Upper lobe of right lung (tissue), 1 donor: ENCODE results near the gene ETV6. TPM values are rescaled to one million over a fixed set of nuclear protein-coding genes. Genes with fewer than 3 reads are reported as not detected.
A peak's percentile ranks its signal among the peaks of the same experiment; 100 is the strongest.

ENCODE experiments used
- ATAC-seq: fragments of 200-7000 bp; cut with Tn5 transposase; one replicate; pipeline ENCODE4 v1.9.1; 2020; ENCODE audit warnings: mild to moderate bottlenecking, moderate library complexity
- DNase-seq: peaks from one replicate; pipeline ENCODE4 v3.0.0-alpha.2; 2020
- H3K27ac ChIP-seq: fragments of 200-600 bp; one replicate; pipeline ENCODE4 v1.8.0; 2022
- H3K27me3 ChIP-seq: fragments of 200-600 bp; one replicate; pipeline ENCODE4 v1.8.0; 2022; ENCODE audit warnings: mild to moderate bottlenecking
- H3K36me3 ChIP-seq: fragments of 200-600 bp; one replicate; pipeline ENCODE4 v1.8.0; 2022
- H3K4me1 ChIP-seq: fragments of 200-600 bp; one replicate; pipeline ENCODE4 v1.8.0; 2022
- H3K4me3 ChIP-seq: fragments of 200-600 bp; one replicate; pipeline ENCODE4 v1.8.0; 2022; ENCODE audit warnings: mild to moderate bottlenecking
- H3K9me3 ChIP-seq: fragments of 200-600 bp; one replicate; pipeline ENCODE4 v1.8.0; 2022
- intact Hi-C: fragments of 100-400 bp; cut with DNase I; formaldehyde crosslinking; loops from one replicate; pipeline ENCODE4 v1.11.0; 2022
- total RNA-seq: library from RNA; stranded (reverse); fragmentation: NEBNext Ultra II Directional; extraction: Animal tissue kit (Norgen Biotek cat#: 25700); gene quantifications from one replicate; pipeline ENCODE4 v1.2.1, GENCODE V29; 2021
- TF ChIP-seq, protein P1 (sequence below): fragments of 200-600 bp; IDR thresholded peaks from one replicate; pipeline ENCODE4 v1.8.0; 2022; ENCODE audit warnings: antibody characterized with exemption
- donor health status: DM: no; HTN: yes; CAD: no; lungs with severe emphysema.

Gene ETV6
- total RNA-seq, 1 donor from 2014 or later = 45.0 TPM

DNA sequence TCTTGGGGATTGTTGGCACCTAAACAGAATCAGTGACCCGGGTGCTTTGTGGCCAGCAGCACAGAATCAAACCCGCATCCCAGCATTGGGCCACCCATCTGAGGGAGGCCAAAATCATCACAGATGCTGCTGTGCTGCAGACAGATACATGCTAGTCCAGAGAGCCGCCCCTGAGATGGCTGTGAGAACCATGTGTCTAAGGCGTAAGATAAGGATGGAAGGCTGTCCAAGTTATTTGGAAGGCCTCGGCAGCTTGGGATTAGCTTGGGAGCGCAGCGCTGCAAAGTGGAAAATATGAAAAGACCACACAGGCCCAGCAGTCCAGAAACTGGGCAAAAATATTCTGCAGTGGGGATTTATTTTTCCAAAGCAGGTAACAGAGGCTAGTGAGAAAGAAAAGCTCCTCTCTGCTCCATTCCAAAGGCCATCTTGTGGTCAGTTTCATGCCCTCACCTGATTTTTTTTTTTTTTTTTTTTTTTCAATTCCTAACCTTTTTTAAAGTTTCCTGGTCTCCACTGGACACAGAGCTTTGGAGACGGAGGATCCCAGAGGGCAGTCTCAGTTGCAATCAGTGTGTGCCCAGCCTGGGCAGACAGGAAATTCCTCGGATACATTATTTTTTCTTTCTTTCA lies 242.4 kb downstream of the ETV6 start:
- DNase-seq = no peak
- H3K9me3 ChIP-seq = no peaks in the 10 kb centered on the region
- no peak for ATAC-seq
- peaks cover 7% of the 10 kb centered on the region for H3K4me1 ChIP-seq
- H3K27ac ChIP-seq = no peak overlapping the region
- H3K4me3 ChIP-seq = no peak overlapping the region
- TF ChIP-seq, protein P1, sequence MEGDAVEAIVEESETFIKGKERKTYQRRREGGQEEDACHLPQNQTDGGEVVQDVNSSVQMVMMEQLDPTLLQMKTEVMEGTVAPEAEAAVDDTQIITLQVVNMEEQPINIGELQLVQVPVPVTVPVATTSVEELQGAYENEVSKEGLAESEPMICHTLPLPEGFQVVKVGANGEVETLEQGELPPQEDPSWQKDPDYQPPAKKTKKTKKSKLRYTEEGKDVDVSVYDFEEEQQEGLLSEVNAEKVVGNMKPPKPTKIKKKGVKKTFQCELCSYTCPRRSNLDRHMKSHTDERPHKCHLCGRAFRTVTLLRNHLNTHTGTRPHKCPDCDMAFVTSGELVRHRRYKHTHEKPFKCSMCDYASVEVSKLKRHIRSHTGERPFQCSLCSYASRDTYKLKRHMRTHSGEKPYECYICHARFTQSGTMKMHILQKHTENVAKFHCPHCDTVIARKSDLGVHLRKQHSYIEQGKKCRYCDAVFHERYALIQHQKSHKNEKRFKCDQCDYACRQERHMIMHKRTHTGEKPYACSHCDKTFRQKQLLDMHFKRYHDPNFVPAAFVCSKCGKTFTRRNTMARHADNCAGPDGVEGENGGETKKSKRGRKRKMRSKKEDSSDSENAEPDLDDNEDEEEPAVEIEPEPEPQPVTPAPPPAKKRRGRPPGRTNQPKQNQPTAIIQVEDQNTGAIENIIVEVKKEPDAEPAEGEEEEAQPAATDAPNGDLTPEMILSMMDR = peak; percentile 16
- H3K36me3 ChIP-seq = peaks cover 46% of the 10 kb centered on the region
- intact Hi-C loops = no loop called here
- no peaks in the 10 kb centered on the region for H3K27me3 ChIP-seq

DNA sequence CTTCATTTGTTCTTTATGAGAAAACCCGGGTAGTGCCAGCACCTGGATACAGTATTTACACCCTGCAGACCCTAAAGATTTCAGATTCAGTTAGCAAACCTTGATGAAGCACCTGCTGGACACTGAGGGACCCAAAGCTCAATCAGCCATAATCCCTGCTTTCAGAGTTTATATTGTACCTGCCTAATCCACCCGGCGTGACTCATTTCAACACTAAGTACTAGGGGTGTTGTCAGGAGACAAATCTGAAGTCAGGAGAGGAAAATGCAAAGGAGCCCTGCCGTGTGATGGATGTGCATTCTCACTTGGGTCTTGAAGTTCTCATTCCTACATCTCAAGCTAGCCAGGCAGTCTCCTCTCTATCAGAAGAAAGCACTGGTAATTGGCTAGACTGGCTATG lies 244.5 kb downstream of the ETV6 start:
- intact Hi-C loops = no loop called here
- TF ChIP-seq, protein P1 = no peak
- DNase-seq (no peak), ATAC-seq (no peak)
- H3K4me1 ChIP-seq = peaks cover 7% of the 10 kb centered on the region
- no peak overlapping the region for H3K4me3 ChIP-seq
- H3K9me3 ChIP-seq = no peaks in the 10 kb centered on the region
- no peaks in the 10 kb centered on the region for H3K27me3 ChIP-seq
- peaks cover 28% of the 10 kb centered on the region for H3K36me3 ChIP-seq
- no peak overlapping the region for H3K27ac ChIP-seq

DNA sequence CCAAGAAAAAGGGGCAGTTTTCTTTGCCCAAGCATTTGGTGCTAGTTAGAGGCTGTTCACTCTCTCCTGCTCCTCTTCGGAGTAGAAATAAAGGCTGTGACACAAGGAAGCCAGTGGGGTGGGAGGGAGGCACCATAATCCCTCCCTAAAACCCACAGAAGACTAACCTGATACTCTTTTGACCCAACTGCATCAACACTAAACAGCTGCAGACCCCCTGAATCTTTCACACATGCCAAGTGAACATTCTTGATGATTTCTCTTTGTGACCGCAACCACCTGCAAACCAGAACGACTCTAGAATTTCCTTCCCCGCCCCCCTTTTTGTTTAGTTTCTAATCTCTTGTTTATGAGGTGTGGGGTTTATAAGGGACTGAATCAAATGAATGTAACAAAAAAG lies 245.4 kb downstream of the ETV6 start:
- intact Hi-C loops = no loop called here
- no peak for ATAC-seq
- DNase-seq = no peak

DNA sequence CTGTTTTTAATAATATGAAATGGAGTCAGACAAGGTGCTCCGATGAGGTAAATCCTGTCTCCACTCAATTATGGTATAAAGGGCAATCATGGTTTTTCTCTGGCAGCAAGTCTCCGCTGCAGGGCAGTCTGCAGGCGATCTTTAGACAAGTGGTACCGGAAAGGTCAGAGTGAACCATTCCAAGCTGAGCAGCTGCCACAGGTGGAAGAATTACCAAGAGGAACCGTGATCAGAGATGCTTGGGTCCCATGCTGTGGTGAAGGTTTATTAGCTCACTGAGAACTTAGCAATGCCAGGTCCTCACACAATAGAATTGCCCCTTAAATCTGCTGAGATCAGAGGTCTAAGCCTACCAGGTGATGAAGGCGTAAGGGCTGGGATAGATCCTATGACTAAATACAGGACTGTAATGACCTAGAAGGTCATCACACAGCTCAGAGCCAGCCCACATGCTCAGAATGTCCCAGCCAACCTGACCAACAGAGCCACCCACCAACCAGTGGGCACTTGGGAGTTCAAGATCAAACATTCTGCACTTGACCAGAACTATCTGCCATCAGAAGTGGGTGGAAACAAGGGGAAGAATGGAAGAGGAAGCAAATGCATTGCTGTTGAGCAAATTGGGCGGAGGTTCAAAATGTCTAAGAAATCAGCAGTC lies 246.1 kb downstream of the ETV6 start:
- ATAC-seq = peak; percentile 88
- Histone ChIP-seq H3K27ac (no peak overlapping the region), H3K9me3 (no peaks in the 10 kb centered on the region), H3K4me3 (no peak overlapping the region), H3K27me3 (no peaks in the 10 kb centered on the region), H3K4me1 (peaks cover 7% of the 10 kb centered on the region), H3K36me3 (peaks cover 28% of the 10 kb centered on the region)
- intact Hi-C loops = no loop called here
- DNase-seq = no peak
- TF ChIP-seq, protein P1 = no peak

More for the DNA sequence above, 245.4 kb downstream of the ETV6 start:
- no peaks in the 10 kb centered on the region for H3K9me3 ChIP-seq
- H3K36me3 ChIP-seq = peaks cover 28% of the 10 kb centered on the region
- H3K4me3 ChIP-seq = no peak overlapping the region
- TF ChIP-seq, protein P1 = no peak
- H3K27me3 ChIP-seq = no peaks in the 10 kb centered on the region
- no peak overlapping the region for H3K27ac ChIP-seq
- peaks cover 7% of the 10 kb centered on the region for H3K4me1 ChIP-seq

DNA sequence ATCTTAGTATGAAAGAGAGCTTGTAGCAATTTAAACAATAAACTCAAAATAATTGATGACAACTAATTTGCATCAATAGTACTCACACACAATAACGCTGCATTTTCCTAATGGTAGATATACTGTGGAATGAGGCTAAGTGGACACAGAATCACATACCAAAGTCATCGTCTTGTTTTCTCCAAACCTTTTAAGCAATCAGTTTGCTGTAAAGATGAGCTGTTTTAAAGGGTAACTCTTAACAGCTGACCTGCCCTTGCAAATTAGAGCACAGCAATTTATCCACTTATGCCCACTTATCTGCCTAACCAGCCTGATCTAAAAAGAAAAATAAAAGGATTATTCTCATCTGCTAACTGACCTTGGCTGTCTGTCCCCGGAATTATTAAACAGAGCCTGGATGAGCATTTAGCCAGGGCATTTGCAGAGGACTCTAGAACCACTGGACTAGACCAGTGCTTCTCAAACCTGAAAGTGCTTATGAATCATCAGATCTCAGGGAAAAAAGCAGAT lies 247.0 kb downstream of the ETV6 start:
- intact Hi-C loops = no loop called here
- TF ChIP-seq, protein P1 = no peak

More for the DNA sequence above, 247.0 kb downstream of the ETV6 start:
- H3K9me3 ChIP-seq = no peaks in the 10 kb centered on the region
- ATAC-seq (no peak), DNase-seq (no peak)
- peaks cover 21% of the 10 kb centered on the region for H3K36me3 ChIP-seq
- no peaks in the 10 kb centered on the region for H3K27me3 ChIP-seq
- peaks cover 7% of the 10 kb centered on the region for H3K4me1 ChIP-seq
- H3K4me3 ChIP-seq = no peak overlapping the region
- H3K27ac ChIP-seq = no peak overlapping the region
